WERI-Rb-1 (cell line): ENCODE results near the gene ARMH1.

ENCODE experiments used
- DNase-seq: peaks from one replicate; pipeline ENCODE4 v3.0.0-alpha.2; 2020
- H3K27ac ChIP-seq: fragments of 250-450 bp; sonication (Bioruptor Pico); 2 replicates; pipeline ENCODE4 v1.5.1; 2020; ENCODE audit warnings: mild to moderate bottlenecking, moderate library complexity
- H3K27me3 ChIP-seq: fragments of 250-450 bp; sonication (Bioruptor Pico); 2 replicates; pipeline ENCODE4 v1.5.1; 2021; ENCODE audit warnings: mild to moderate bottlenecking, low read depth, moderate library complexity; ENCODE audit not compliant: insufficient read depth, severe bottlenecking
- H3K36me3 ChIP-seq: fragments of 250-450 bp; sonication (Bioruptor Pico); 2 replicates; pipeline ENCODE4 v1.5.1; 2020; ENCODE audit warnings: mild to moderate bottlenecking, moderate library complexity
- H3K4me3 ChIP-seq: 2 replicates; pipeline ENCODE4 v1.5.1; 2011; ENCODE audit warnings: low read depth, mild to moderate bottlenecking, control low read depth, low read length
- H3K9me3 ChIP-seq: fragments of 250-450 bp; sonication (Bioruptor Pico); 2 replicates; pipeline ENCODE4 v1.5.1; 2021; ENCODE audit warnings: mild to moderate bottlenecking, moderate library complexity; ENCODE audit not compliant: severe bottlenecking
- CTCF ChIP-seq: IDR thresholded peaks from 2 replicates; pipeline ENCODE4 v1.5.1; 2011; ENCODE audit warnings: low read depth, mild to moderate bottlenecking, control low read depth, inconsistent platforms, low read length

ARMH1 gene

GRCh38 chr1:44642925-44643324, 31.6 kb upstream of the ARMH1 start:
- Histone ChIP-seq H3K4me3 (no peak overlapping the region), H3K9me3 (no peaks in the 10 kb centered on the region), H3K27ac (peak overlapping the region; percentile 97), H3K27me3 (no peaks in the 10 kb centered on the region), H3K36me3 (peaks cover 82% of the 10 kb centered on the region)
- peak; percentile 34 for DNase-seq
- TF ChIP-seq CTCF = no peak

- no peak for TF ChIP-seq CTCF
Measured at GRCh38 chr1:44643721-44644334, 30.7 kb upstream of the ARMH1 start.

GRCh38 chr1:44644806-44645205, 29.7 kb upstream of the ARMH1 start:
- no peak for DNase-seq
- H3K36me3 ChIP-seq = peaks cover 86% of the 10 kb centered on the region
- no peak overlapping the region for H3K4me3 ChIP-seq
- no peaks in the 10 kb centered on the region for H3K27me3 ChIP-seq
- no peaks in the 10 kb centered on the region for H3K9me3 ChIP-seq
- H3K27ac ChIP-seq = no peak overlapping the region
- TF ChIP-seq CTCF = no peak

More at GRCh38 chr1:44643721-44644334, 30.7 kb upstream of the ARMH1 start:
- H3K9me3 ChIP-seq = no peaks in the 10 kb centered on the region
- no peak overlapping the region for H3K4me3 ChIP-seq
- H3K27me3 ChIP-seq = no peaks in the 10 kb centered on the region
- no peak for DNase-seq
- peaks cover 86% of the 10 kb centered on the region for H3K36me3 ChIP-seq
- H3K27ac ChIP-seq = peak overlapping the region; percentile 97

- TF ChIP-seq CTCF = no peak
- Histone ChIP-seq H3K36me3 (peaks cover 90% of the 10 kb centered on the region), H3K9me3 (no peaks in the 10 kb centered on the region), H3K4me3 (no peak overlapping the region), H3K27me3 (no peaks in the 10 kb centered on the region), H3K27ac (no peak overlapping the region)
- DNase-seq = no peak
Measured at GRCh38 chr1:44645476-44646244, 28.9 kb upstream of the ARMH1 start.

GRCh38 chr1:44646261-44647110, 28.0 kb upstream of the ARMH1 start:
- H3K27me3 ChIP-seq = no peaks in the 10 kb centered on the region
- H3K4me3 ChIP-seq = no peak overlapping the region
- TF ChIP-seq CTCF = no peak
- peaks cover 89% of the 10 kb centered on the region for H3K36me3 ChIP-seq
- no peak for DNase-seq
- H3K9me3 ChIP-seq = no peaks in the 10 kb centered on the region
- no peak overlapping the region for H3K27ac ChIP-seq
